HuH-7 (cell line): Measurements from ENCODE around the gene RASA3.
"Not testable (repeated sequence)": the region's sequence is repeated elsewhere in the genome, so short reads cannot be mapped to it uniquely, and the experiment has no call there.

Source experiments
- DNase-seq: peaks from one replicate; pipeline ENCODE4 v3.0.0; 2011; ENCODE audit warnings: low spot score

RASA3 gene

GRCh38 chr13:114126789-114127472 is 5.5 kb downstream of the RASA3 start:
- DNase-seq = no peak

DNA sequence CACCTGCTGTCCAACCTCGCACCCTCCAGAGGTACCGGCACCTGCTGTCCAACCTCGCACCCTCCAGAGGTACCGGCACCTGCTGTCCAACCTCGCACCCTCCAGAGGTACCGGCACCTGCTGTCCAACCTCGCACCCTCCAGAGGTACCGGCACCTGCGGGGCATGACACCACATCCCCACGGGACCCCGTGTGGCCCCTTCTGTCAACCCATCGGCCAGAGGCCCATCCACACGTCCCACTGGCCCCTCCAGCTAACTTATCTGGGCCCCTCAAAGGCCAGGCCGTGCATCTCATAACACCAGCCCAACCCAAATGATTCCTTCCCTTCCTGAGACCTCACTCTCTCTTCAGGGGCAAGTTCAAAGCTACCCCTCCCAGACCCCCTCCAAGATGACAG is 6.3 kb downstream of the RASA3 start:
- DNase-seq = not testable (repeated sequence)

GRCh38 chr13:114125589-114125988 is 6.8 kb downstream of the RASA3 start:
- DNase-seq = no peak

GRCh38 chr13:114124921-114125320 is 7.5 kb downstream of the RASA3 start:
- no peak for DNase-seq

DNA sequence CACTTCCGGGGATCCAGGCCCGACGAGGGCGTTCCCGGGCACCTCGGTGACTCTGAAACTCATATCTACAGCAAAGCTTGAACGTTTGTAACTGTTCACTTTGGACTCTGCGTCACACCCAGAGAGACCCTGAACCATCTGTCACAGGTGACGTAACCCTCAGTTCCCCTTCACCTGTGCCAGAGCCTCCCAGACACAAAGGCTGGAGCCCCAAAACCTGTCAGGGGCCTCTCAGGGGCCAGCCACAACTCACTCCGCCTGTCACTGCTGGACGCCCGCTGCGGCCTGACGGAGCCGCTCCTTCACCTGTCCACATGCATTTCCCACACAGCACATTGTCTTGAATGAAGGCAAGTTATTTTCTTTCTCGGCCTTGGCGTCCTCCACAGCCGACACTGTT is 8.0 kb downstream of the RASA3 start:
- DNase-seq = no peak

DNA sequence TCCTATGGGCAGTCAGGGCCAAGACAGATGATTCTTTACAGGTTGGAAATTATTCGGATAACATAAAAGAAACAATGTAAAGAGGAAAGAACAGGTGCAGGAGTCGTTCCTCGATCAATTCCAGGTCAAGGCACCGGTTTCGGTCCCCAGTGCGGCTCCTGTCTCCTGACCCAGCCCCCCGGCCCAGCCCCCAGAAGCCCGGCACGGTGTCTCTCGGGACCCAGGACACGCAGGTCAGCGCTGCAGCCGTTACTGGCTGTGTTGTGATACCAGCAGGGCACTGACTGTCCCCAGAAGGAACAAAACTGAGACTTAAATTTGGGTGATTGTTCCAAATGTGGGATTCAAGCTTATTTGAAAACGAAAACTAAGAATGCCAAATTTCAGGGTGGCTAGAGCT is 8.5 kb downstream of the RASA3 start:
- no peak for DNase-seq

DNA sequence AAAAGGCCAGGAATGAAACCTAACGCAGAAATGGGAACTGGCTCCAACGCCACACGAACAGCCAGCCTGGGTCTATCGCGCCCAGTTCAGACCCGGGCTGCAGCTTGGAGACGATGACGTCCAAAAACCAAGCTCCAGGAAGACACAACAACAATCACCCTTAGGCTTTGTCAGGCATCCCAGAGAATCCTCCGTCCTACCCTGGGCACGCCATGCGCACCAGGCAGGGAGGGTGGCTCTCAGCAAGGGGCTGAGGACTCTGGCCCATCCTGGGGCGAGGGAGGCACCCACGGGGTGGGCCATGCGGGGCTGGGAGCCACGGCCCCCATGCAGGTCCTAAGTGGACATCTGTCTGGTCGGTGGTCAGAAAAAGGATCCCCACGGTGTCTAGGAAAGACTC is 9.0 kb downstream of the RASA3 start:
- DNase-seq = no peak

DNA sequence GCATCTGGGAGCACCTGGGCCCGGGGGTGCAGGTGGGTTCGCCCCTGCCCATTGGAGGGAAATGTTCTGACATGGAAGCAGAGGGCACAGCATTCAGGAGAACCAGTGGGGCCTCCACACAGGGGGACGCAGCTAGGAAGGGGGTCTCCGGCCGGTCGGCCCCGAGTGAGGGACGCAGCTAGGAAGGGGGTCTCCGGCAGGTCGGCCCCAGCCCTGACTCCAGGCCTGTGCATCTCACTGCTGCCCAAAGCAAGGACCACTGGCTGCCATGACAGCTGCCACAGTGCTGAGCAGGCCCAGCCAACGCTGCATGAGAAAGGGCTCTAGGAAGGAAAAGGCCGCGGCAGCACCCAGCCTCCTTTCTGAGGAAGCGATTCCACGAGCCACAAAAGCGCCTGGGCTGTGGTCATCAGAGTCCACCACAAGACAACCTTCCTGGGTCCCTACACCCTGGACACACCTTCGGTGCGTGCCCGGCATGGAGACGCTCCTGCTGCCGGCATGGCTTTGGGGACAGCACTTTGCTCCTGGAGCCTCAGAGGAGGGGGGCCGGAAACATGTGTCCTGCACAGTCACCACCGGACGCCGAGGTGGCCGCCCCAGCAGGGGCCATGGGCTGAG is 9.7 kb downstream of the RASA3 start:
- no peak for DNase-seq

DNA sequence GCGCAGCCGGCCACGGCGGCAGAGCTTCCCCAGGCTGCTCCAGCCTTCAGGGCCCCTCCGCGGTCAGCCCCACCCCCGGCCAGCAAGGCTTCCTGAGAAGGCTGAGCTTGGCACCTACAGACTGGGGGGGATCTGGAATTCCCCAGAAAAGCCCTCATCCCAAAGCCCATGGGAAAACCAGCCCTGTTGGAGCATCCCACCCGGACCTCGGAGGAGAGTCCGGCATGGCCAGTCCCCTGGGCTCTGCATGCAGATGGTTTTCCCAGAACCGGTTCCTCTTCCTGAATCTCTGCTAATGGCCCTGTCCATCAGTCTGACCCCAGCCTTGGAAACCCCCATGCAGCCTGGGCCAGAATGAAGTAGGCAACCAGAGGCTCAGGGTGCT is 10.3 kb downstream of the RASA3 start:
- no peak for DNase-seq

DNA sequence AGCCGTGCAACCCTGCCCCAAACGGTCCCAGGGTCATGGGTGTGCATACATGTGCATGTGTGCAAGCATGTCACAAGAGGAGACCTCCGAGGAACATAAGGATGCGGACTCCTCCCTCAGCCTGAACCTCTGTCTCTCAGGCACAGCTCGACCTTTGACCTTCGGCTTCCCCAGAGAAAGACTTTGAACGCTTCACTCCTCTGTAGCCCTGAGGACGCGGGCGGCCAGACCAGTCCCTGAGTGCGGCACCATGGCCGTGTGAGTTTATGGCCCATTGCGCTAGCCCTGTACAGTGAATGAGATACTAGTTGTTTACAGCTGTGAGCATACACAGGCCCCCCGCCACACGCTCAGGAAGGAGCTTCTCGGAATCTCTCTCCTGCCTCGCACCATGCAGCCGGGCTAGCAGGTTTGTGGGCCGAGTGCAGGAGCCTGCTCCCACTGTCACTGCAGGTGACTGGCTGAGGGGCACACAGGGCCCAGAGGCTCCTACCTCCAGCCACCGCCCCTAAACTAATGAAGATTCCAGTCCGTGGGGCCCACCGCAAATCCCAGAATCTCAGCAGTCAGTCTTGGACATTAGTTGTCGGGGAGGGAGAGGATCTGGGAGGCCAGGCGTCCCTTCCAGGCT is 10.8 kb downstream of the RASA3 start:
- no peak for DNase-seq

DNA sequence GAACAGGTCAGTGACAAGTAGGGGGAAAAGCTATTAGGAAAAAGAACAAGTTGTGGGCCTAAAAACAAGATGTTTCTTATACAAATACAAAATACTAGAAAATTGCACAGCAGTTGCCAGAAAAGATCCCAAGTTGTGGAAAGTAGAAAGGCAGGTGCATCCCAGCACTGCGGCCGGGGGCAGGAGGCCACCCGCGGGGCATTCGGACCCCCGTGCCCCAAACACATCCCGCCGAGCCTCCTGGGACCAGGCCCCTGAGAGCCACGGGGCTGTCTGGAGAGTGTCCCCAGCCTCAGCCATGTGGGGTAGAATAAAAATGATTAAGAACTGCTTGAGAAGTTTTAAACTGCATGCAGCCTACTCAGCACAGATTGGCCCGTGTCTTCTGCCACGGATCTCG is 11.4 kb downstream of the RASA3 start:
- DNase-seq = no peak

- DNase-seq = no peak
Measured at GRCh38 chr13:114120591-114121011, 11.8 kb downstream of the RASA3 start.

DNA sequence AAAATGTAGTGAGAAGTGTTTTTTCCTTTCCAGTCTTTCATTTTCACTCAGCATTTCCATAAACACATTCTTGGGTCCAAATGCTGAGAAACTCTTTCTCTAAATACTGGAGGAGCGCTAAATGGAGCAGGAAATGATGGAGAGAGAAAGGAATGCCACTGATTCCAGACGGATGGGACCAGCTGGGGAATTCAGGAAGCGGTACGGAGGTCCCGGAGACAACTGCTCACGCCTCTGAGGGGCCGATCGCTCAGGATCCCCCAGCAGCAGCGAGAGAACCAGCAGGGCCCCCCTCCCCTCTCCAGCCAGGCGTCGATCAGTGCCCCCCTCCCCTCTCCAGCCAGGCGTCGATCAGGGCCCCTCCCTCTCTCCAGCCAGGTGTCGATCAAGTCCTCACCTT is 13.2 kb downstream of the RASA3 start:
- DNase-seq = no peak

DNA sequence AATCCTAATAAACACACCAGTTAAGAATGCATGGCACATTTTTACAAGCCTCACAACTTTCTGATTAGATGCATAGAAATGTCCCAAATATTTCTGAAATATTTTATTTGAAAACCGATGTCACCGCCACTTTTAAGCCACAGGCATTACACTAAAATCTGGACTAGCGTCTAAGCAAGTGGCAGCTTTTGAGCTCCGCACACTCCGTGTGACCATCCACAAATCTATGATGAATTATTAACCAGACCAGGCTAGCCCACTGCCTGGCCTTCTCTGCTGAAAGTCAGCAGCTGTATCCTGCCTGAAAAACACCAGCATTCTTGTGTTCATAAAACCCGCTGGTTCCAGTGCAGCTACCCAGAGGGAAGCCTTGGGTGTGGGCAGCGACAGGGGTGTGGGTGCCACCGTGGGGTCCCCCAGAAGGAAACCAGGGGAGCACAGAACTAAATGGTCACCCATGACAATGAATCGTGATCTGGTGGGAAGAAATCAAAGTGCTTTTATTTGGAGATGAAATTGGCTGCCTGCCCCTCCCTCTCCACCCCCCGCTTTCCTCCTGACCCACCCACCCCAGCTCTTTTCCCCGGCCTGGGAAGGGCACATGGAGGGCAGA is 13.8 kb downstream of the RASA3 start:
- peak; percentile 81 for DNase-seq

GRCh38 chr13:114118086-114118485 is 14.3 kb downstream of the RASA3 start:
- DNase-seq = no peak

DNA sequence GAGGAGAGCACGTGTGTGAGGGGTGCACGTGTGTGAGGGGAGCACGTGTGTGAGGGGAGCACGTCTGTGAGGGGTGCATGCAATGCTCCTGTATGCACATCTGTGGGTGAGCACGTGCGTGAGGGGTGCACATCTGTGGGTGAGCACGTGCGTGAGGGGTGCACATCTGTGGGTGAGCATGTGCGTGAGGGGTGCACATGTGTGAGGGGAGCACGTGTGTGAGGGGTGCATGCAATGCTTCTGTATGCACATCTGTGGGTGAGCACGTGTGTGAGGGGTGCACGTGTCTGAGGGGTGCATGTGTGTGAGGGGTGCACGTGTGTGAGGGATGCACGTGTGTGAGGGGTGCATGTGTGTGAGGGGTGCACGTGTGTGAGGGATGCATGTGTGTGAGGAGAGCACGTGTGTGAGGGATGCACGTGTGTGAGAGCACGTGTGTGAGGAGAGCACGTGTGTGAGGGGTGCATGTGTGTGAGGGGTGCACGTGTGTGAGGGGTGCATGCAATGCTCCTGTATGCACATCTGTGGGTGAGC is 15.0 kb downstream of the RASA3 start:
- DNase-seq = not testable (repeated sequence)

DNA sequence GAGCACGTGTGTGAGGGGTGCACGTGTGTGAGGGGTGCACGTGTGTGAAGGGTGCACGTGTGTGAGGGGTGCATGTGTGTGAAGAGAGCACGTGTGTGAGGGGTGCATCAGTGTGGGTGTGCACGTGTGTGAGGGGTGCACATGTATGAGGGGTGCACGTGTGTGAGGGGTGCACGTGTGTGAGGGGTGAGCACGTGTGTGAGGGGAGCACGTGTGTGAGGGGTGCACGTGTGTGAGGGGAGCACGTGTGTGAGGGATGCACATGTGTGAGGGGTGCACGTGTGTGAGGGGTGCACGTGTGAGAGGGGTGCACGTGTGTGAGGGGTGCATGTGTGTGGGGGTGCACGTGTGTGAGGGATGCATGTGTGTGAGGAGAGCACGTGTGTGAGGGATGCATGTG is 15.7 kb downstream of the RASA3 start:
- no peak for DNase-seq

DNA sequence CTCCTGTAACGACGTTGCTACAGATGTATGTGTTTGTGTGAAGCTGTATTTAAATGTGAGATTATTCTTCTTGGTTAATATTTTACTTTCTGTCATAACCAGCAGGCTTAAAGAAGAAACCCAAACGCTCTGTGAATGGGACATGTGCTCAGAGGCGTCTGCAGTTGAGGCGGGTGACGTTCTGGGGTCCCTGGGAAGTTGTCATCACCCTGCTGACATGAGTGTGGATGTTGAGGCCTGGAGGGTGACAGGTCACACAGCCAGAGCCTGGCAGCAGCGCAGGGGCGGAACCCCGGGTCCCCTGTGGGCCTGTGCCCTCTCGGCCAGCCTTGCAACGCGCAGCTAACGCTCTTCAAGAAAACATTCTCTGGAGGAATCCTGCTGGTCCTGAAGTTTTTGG is 16.6 kb downstream of the RASA3 start:
- DNase-seq = no peak

DNA sequence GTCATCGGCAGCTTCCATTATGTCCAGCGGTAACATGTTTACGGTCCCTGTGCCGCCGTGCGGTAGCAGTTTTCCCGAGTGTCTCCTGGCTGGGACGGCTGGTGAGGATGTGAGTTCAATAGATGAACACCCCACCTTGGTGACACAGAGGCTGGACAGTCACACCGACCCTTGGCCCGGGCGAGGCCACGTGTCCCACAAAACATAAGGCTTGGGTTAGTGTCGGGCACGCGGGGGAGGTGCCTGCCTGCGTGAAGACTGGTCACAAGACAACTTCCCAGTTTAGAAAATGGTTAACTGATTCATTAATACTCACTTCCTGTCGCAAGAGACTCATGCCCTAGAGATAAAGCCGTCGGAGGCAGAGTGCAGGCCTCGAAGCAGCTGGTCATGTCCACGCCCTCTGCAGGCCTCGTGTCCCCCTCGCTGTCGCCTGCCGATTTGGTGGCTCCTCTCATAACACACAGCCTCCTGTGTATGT is 17.2 kb downstream of the RASA3 start:
- no peak for DNase-seq

DNA sequence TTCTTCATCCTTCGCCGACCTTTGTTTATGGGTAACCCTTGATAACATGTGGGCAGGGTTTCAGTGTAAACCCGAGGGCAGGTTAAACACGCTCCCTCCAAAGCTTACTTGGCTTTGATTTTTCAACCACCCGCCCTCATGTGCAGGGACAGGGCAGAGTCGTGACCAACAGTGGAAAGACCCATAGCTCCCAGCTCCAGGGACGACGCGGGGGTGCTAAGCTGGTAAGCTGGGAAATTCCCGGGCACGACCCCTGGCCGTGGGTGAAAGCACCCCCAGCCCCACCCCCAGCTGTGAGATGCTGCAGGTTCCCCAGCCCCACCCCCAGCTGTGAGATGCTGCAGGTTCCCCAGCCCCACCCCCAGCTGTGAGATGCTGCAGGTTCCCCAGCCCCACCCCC is 17.8 kb downstream of the RASA3 start:
- DNase-seq = not testable (repeated sequence)

GRCh38 chr13:114114006-114114640 is 18.3 kb downstream of the RASA3 start:
- no peak for DNase-seq

GRCh38 chr13:114113395-114113794 is 19.0 kb downstream of the RASA3 start:
- not testable (repeated sequence) for DNase-seq
